ENCODE data around the gene IFT22. TPM values are rescaled to one million over a fixed set of nuclear protein-coding genes. Genes with fewer than 3 reads are reported as not detected.

The IFT22 gene
- total and polyA plus RNA-seq, 2 of the 8 experiments (the other 6 are each of a cell fraction or from before 2014, with no cell fraction given) = 17.7 to 18.9 TPM

- TF ChIP-seq NANOG (IDR thresholded peaks at IDR 0.05; ENCODE audit: insufficient read depth, low read depth, low read length, poor library complexity, severe bottlenecking) (no peak), SIRT6 (IDR thresholded peaks at IDR 0.05; ENCODE audit: low read length) (no peak), CHD2 (IDR thresholded peaks at IDR 0.05; ENCODE audit: low read length) (no peak), RAD21 (IDR thresholded peaks at IDR 0.05 in 1 of 2, conservative IDR thresholded peaks at IDR 0.05 in 1 of 2; ENCODE audit: low read depth in 2 of 2, low read length in 2 of 2) (peak; percentile 76 to 86), NRF1 (IDR thresholded peaks at IDR 0.05; ENCODE audit: low read depth, low read length) (no peak), SRF (IDR thresholded peaks at IDR 0.05; ENCODE audit: low read depth, low read length) (no peak), TEAD4 (IDR thresholded peaks at IDR 0.05; ENCODE audit: low read depth, low read length) (no peak), CHD1 (IDR thresholded peaks at IDR 0.05; ENCODE audit: low read depth, low read length) (no peak), TBP (IDR thresholded peaks at IDR 0.05; ENCODE audit: low read depth, low read length) (peak; percentile 48), RNF2 (IDR thresholded peaks at IDR 0.05; ENCODE audit: borderline replicate concordance, low read depth, low read length, missing control alignments, poor library complexity, severe bottlenecking) (no peak), ATF2 (IDR thresholded peaks at IDR 0.05; ENCODE audit: low read length) (no peak), TAF1 (IDR thresholded peaks at IDR 0.05; ENCODE audit: low read depth, low read length) (peak; percentile 71), PHF8 (conservative IDR thresholded peaks at IDR 0.05; ENCODE audit: low read depth, low read length) (peak; percentile 73), POLR2A (IDR thresholded peaks at IDR 0.05; ENCODE audit: control extremely low read depth in 1 of 2, low read depth in 2 of 2, low read length in 2 of 2) (peak; percentile 41 to 73), CEBPB (IDR thresholded peaks at IDR 0.05; ENCODE audit: low read depth, low read length) (no peak; the same call in 1 of the 2 replicates), CTBP2 (IDR thresholded peaks at IDR 0.05; ENCODE audit: borderline replicate concordance, insufficient read depth, insufficient read length, low read length) (no peak), SIX5 (IDR thresholded peaks at IDR 0.05; ENCODE audit: low read depth, low read length) (no peak), CBX8 (IDR thresholded peaks at IDR 0.05; ENCODE audit: borderline replicate concordance, low read depth, low read length) (no peak), ZNF274 (IDR thresholded peaks at IDR 0.05; ENCODE audit: borderline replicate concordance, extremely low read depth, low read length) (no peak), EP300 (IDR thresholded peaks at IDR 0.05; ENCODE audit: borderline replicate concordance in 1 of 2, low read depth in 2 of 2, low read length in 2 of 2) (no peak), EGR1 (IDR thresholded peaks at IDR 0.05; ENCODE audit: borderline replicate concordance, low read depth, low read length) (0 out of 2 replicates have a peak, but pooled peaks have one; percentile 6), SP4 (IDR thresholded peaks at IDR 0.05; ENCODE audit: low read length) (no peak)
Observed at GRCh38 chr7:101363734-101364374, 42.2 kb upstream of the IFT22 start (continued).

Measured in H1 (cell line).